HG03571 (cell line): ENCODE measurements around the gene LDLRAD3.

Source experiments
- ATAC-seq: cut with Tn5 transposase; IDR thresholded peaks from one replicate; pipeline ENCODE4 v1.9.1; 2021; ENCODE audit not compliant: unreplicated experiment

The LDLRAD3 gene

DNA sequence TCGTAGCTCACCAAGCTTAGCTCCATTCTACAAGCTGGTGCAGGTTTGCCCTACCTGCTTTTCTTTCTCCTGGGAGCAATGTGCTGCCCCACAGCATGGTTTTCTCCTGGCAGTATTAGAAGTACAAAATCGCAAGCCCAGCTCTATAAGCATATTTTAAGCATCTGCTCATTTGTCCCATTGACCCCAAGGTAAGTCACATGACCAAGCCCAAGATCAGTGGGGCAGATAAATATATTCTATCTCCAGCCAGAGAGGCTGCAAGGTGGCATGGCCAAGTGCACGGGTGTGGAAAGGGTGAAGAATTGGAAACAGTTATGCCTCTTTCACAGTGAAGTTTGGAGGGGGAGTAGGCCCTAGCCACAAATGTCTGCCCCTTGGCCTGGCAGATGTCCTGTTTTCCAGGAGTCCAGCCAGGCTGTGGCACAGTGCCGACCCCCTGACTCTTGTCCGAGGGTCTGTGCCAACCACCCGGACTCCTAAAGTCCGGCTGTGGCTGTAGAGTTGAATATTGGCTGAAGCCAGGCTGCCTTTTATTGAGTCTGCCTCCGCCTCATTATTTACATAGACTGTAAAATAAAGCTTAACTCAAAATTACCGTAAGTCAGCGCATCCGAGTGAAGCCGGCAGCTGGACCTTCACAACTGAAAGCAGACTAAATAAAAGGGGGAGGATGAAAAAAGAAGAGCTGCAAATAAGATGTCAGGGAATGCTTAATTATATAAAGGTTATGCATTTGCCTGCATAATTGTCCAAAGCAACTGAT lies 179.7 kb downstream of the LDLRAD3 start:
- ATAC-seq, result no peak

GRCh38 chr11:36126678-36127077 lies 182.8 kb downstream of the LDLRAD3 start:
- ATAC-seq, result no peak

DNA sequence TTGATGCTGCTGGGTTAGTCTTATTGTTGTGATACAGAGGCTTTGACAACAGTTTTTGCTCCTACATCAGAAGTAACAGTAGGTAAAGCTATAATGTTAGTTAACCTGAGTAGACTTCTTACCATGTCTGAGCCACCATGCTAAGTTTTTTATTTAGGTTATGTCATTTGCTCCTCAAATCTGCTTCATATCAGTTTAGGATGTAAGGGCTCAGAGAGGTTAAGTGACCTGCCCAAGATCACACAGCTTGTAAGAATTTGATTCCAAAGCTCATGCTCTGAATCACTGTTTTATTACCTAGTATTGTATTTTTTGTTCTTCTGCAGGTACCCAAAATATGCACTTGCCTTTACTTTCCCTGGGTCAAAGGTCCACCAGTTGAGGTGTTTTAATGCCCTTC lies 183.7 kb downstream of the LDLRAD3 start:
- ATAC-seq, result no peak

DNA sequence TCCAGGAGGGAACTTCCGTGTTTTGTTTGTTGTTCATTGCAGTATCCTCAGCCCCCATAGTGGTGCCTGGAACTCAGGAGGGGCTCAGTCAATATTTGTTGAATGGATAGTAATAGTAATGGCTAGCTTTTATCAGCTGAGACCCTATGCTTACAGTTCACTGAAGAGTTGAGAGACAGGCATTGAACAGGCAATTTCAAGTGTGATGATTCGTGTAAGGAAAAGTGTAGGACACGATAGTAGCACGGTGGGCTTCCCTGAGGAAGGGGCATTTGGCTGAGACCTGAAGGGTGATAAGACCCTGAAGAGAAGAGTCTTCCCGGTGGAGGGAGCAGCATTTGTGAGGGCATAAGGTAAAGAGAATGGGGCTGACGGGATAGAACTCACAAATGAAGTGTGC lies 186.1 kb downstream of the LDLRAD3 start:
- ATAC-seq, result no peak

DNA sequence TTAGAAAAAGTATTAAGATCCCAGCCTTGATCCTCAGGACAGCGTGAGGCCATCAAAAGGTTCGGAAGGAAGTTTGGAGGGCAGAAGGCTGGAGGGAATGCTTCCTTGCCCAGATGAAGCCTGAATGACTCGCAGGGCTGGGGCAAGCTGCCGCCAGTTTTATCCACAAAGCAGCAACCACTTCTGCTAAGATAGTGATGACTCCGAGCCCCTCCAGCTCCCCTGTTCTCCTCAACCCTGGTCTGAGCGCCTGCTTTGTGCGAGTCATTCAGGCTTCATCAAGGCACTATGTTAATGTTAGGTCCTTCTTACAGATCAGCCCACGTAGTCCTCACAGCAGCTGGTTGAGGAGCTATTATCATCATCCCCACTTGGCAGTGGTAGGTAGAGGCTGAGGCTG lies 186.5 kb downstream of the LDLRAD3 start:
- ATAC-seq, result no peak

- ATAC-seq, result no peak
These were observed 188.0 kb downstream of the LDLRAD3 start for GRCh38 chr11:36131721-36132397.

DNA sequence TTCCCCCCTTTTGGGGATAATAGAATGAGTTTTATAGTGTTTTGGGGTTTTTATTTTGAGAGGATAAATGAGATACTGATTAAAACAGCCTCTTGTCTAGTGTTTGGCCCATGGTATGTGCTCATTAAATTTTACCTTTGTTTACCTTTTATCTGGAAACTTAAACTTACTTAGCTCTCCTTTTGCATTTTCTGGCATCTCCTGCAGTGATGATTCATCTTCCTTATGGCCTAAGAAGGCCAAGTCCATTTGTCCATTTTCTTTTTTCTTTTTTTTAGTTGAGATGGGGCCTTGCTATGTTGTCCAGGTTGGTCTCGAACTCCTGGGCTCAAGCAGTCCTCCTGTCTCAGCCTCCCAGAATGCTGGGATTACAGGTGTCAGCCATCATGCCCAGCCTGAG lies 189.1 kb downstream of the LDLRAD3 start:
- ATAC-seq, result no peak

GRCh38 chr11:36135076-36135475 lies 191.2 kb downstream of the LDLRAD3 start:
- no peak for ATAC-seq

GRCh38 chr11:36139767-36140166 lies 195.9 kb downstream of the LDLRAD3 start:
- ATAC-seq, result no peak

- ATAC-seq, result no peak
These were observed 197.5 kb downstream of the LDLRAD3 start for GRCh38 chr11:36141196-36141953.

- ATAC-seq, result no peak
These were observed 198.1 kb downstream of the LDLRAD3 start for GRCh38 chr11:36141956-36142355.

DNA sequence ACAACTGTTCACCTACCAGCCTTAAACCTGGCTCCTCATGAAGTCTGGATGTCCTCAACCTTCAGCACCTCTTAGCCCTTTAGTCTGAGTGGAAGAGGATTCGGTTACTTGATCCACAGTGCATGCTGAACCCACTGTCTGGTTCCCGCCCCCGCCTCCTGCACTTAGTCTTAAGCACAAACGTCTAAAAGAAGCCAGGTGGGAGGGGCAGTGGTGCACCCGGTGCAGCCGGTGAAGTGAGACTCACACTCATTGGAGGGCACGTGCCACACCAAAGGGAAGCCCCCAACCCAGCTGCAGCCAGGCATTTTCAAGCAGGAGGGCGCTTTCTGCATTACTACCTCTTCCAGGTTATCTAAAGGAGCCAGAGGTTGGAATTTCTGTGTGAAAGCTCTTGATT lies 198.6 kb downstream of the LDLRAD3 start:
- ATAC-seq, result no peak

DNA sequence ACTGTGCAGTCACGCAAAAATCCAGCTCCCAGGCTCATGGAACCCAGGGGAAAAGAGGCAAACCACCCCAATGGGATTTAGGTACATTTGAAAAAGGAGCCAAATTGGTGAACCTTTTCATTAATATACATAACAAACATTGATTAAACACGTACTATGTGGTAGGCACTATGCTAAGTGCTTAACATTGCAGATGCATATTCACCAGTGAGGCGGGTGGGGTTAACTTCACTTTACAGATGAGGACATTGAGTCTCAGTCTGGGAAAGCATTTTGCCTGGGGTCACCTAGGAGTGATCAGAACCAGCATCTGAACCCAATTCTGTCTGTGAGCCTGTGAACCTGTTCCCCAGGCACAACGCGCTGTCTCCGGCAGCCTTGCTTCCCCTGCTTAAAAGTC lies 199.0 kb downstream of the LDLRAD3 start:
- no peak for ATAC-seq

GRCh38 chr11:36146437-36146836 lies 202.6 kb downstream of the LDLRAD3 start:
- no peak for ATAC-seq

- ATAC-seq, result no peak
These were observed 203.6 kb downstream of the LDLRAD3 start for GRCh38 chr11:36147491-36147890.

- ATAC-seq, result no peak
These were observed 204.8 kb downstream of the LDLRAD3 start for GRCh38 chr11:36148701-36149100.

GRCh38 chr11:36149538-36150242 lies 205.8 kb downstream of the LDLRAD3 start:
- ATAC-seq, result no peak

- ATAC-seq, result no peak
These were observed 207.1 kb downstream of the LDLRAD3 start for GRCh38 chr11:36150986-36151385.

GRCh38 chr11:36151933-36152580 lies 208.2 kb downstream of the LDLRAD3 start:
- ATAC-seq, result no peak

DNA sequence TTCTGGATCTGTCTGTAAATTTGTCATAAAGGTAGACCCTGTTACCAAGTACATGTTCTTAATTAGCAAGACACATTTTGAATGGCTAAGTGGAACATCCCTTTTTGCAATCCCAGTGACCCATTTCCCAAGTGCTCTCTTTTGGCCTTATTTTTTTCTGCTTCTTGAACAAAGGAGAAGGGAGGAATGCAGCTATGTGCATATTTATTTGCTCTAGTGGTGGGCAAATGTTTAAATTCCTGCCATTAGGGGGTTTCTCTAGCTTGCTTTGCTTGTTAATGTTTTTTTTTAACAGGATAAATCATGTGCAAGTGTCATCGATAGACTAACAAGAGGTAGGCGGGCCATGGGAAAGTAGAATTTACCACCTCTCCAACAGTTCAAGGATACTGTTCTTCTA lies 209.7 kb downstream of the LDLRAD3 start:
- ATAC-seq, result no peak

DNA sequence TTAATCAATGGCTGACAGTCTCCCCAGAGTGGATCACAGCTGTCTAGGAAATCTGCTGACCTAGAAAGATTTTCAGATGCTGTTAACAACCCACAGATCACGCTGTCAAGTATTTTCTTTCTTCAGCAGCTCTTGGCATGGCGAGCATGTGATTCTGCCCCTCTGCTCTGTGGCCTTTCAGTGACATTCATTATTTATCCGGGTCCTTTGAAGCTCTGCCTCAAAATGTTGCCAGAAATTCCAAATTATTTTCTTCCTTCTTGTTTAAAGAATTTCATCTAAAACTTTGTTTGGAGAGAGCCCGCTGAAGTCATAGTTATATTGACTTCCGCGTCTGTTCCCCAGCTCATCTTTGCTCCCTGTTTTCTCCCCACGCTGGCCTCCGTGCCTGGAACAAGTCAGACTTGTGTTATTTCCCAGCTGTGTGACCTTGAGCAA lies 211.3 kb downstream of the LDLRAD3 start:
- ATAC-seq, result no peak
